ENCODE data around the gene PVR.
"Not testable (repeated sequence)": the region's sequence is repeated elsewhere in the genome, so short reads cannot be mapped to it uniquely, and the experiment has no call there.

PVR gene

GRCh38 chr19:44703336-44704078, 59.8 kb downstream of the PVR start:
- no peak for DNase-seq

- no peak for DNase-seq
These were observed 61.3 kb downstream of the PVR start for GRCh38 chr19:44704982-44705381.

GRCh38 chr19:44705502-44706010, 61.8 kb downstream of the PVR start:
- DNase-seq = no peak

GRCh38 chr19:44706506-44707236, 63.0 kb downstream of the PVR start:
- DNase-seq = no peak

- DNase-seq = no peak
These were observed 64.1 kb downstream of the PVR start for GRCh38 chr19:44707794-44708193.

- DNase-seq = no peak
These were observed 65.2 kb downstream of the PVR start for GRCh38 chr19:44708940-44709339.

- DNase-seq = not testable (repeated sequence)
These were observed 65.9 kb downstream of the PVR start for GRCh38 chr19:44709434-44710266.

- DNase-seq = no peak
These were observed 66.8 kb downstream of the PVR start for GRCh38 chr19:44710483-44710882.

- no peak for DNase-seq
These were observed 69.3 kb downstream of the PVR start for GRCh38 chr19:44712864-44713515.
